ENCODE data around the gene GAREM1.

GAREM1 gene

GRCh38 chr18:32393407-32393806, 77.3 kb downstream of the GAREM1 start:
- no peak overlapping the region for H3K27ac ChIP-seq
- TF ChIP-seq CTCF (conservative IDR thresholded peaks at IDR 0.05), result no peak
- TF ChIP-seq ZFX (IDR thresholded peaks at IDR 0.05), result no peak

- no peak for TF ChIP-seq ZFX (IDR thresholded peaks at IDR 0.05)
- no peak for TF ChIP-seq CTCF (conservative IDR thresholded peaks at IDR 0.05)
- H3K27ac ChIP-seq, result no peak overlapping the region
These were observed 79.6 kb downstream of the GAREM1 start for GRCh38 chr18:32391126-32391525.

- no peak overlapping the region for H3K27ac ChIP-seq
- TF ChIP-seq CTCF (conservative IDR thresholded peaks at IDR 0.05) (no peak), ZFX (IDR thresholded peaks at IDR 0.05) (no peak)
These were observed 80.8 kb downstream of the GAREM1 start for GRCh38 chr18:32389858-32390257.

GRCh38 chr18:32389191-32389590, 81.5 kb downstream of the GAREM1 start:
- no peak overlapping the region for H3K27ac ChIP-seq
- TF ChIP-seq CTCF (conservative IDR thresholded peaks at IDR 0.05), result no peak
- TF ChIP-seq ZFX (IDR thresholded peaks at IDR 0.05), result no peak

GRCh38 chr18:32386471-32386870, 84.2 kb downstream of the GAREM1 start:
- H3K27ac ChIP-seq, result no peak overlapping the region
- no peak for TF ChIP-seq CTCF (conservative IDR thresholded peaks at IDR 0.05)
- TF ChIP-seq ZFX (IDR thresholded peaks at IDR 0.05), result no peak

GRCh38 chr18:32383050-32383819, 87.4 kb downstream of the GAREM1 start:
- TF ChIP-seq CTCF (conservative IDR thresholded peaks at IDR 0.05), result no peak
- no peak for TF ChIP-seq ZFX (IDR thresholded peaks at IDR 0.05)
- H3K27ac ChIP-seq, result no peak overlapping the region

- no peak for TF ChIP-seq CTCF (conservative IDR thresholded peaks at IDR 0.05)
- no peak for TF ChIP-seq ZFX (IDR thresholded peaks at IDR 0.05)
- H3K27ac ChIP-seq, result no peak overlapping the region
These were observed 88.9 kb downstream of the GAREM1 start for GRCh38 chr18:32381761-32382160.
